ENCODE data around the gene NR2C2AP.
"Not testable (repeated sequence)": the region's sequence is repeated elsewhere in the genome, so short reads cannot be mapped to it uniquely, and the experiment has no call there.

The NR2C2AP gene

GRCh38 chr19:19226204-19226603 lies 23.0 kb upstream of the NR2C2AP start:
- H3K9me3 ChIP-seq (ENCODE audit: low read length): peaks cover 6% of the 10 kb centered on the region
- H2AFZ ChIP-seq (ENCODE audit: low read depth, low read length): no peak overlapping the region
- no peaks in the 10 kb centered on the region for H3K4me1 ChIP-seq (ENCODE audit: insufficient read depth, low read length)
- H3K36me3 ChIP-seq (ENCODE audit: insufficient read depth, low read length): peaks cover 77% of the 10 kb centered on the region
- no peak overlapping the region for H3K4me3 ChIP-seq (ENCODE audit: low read length)
- no peaks in the 10 kb centered on the region for H3K27me3 ChIP-seq (ENCODE audit: insufficient read depth, low read length)

- H3K4me3 ChIP-seq (ENCODE audit: low read length): no peak overlapping the region
- peaks cover 77% of the 10 kb centered on the region for H3K36me3 ChIP-seq (ENCODE audit: insufficient read depth, low read length)
- H2AFZ ChIP-seq (ENCODE audit: low read depth, low read length): no peak overlapping the region
- H3K9me3 ChIP-seq (ENCODE audit: low read length): peaks cover 6% of the 10 kb centered on the region
- no peaks in the 10 kb centered on the region for H3K4me1 ChIP-seq (ENCODE audit: insufficient read depth, low read length)
- no peaks in the 10 kb centered on the region for H3K27me3 ChIP-seq (ENCODE audit: insufficient read depth, low read length)
Observed at GRCh38 chr19:19224852-19225494, 21.8 kb upstream of the NR2C2AP start.

- no peak overlapping the region for H3K4me3 ChIP-seq (ENCODE audit: low read length)
- H3K27me3 ChIP-seq (ENCODE audit: insufficient read depth, low read length): no peaks in the 10 kb centered on the region
- peaks cover 72% of the 10 kb centered on the region for H3K36me3 ChIP-seq (ENCODE audit: insufficient read depth, low read length)
- no peaks in the 10 kb centered on the region for H3K4me1 ChIP-seq (ENCODE audit: insufficient read depth, low read length)
- no peak overlapping the region for H2AFZ ChIP-seq (ENCODE audit: low read depth, low read length)
- peaks cover 6% of the 10 kb centered on the region for H3K9me3 ChIP-seq (ENCODE audit: low read length)
Observed at GRCh38 chr19:19224150-19224851, 21.1 kb upstream of the NR2C2AP start.

GRCh38 chr19:19223636-19224035 lies 20.4 kb upstream of the NR2C2AP start:
- H3K36me3 ChIP-seq (ENCODE audit: insufficient read depth, low read length): peaks cover 73% of the 10 kb centered on the region
- no peak overlapping the region for H2AFZ ChIP-seq (ENCODE audit: low read depth, low read length)
- no peaks in the 10 kb centered on the region for H3K4me1 ChIP-seq (ENCODE audit: insufficient read depth, low read length)
- H3K4me3 ChIP-seq (ENCODE audit: low read length): no peak overlapping the region
- H3K27me3 ChIP-seq (ENCODE audit: insufficient read depth, low read length): no peaks in the 10 kb centered on the region
- peaks cover 6% of the 10 kb centered on the region for H3K9me3 ChIP-seq (ENCODE audit: low read length)

GRCh38 chr19:19223060-19223459 lies 19.8 kb upstream of the NR2C2AP start:
- H3K27me3 ChIP-seq (ENCODE audit: insufficient read depth, low read length): no peaks in the 10 kb centered on the region
- H3K9me3 ChIP-seq (ENCODE audit: low read length): peaks cover 6% of the 10 kb centered on the region
- no peak overlapping the region for H3K4me3 ChIP-seq (ENCODE audit: low read length)

GRCh38 chr19:19221000-19221399 lies 17.8 kb upstream of the NR2C2AP start:
- peaks cover 55% of the 10 kb centered on the region for H3K36me3 ChIP-seq (ENCODE audit: insufficient read depth, low read length)
- not testable (repeated sequence) for H3K9me3 ChIP-seq (ENCODE audit: low read length); H3K4me1 ChIP-seq (ENCODE audit: insufficient read depth, low read length); H3K27me3 ChIP-seq (ENCODE audit: insufficient read depth, low read length); H3K4me3 ChIP-seq (ENCODE audit: low read length); H2AFZ ChIP-seq (ENCODE audit: low read depth, low read length)

More at GRCh38 chr19:19223060-19223459, 19.8 kb upstream of the NR2C2AP start:
- H3K4me1 ChIP-seq (ENCODE audit: insufficient read depth, low read length): no peaks in the 10 kb centered on the region
- no peak overlapping the region for H2AFZ ChIP-seq (ENCODE audit: low read depth, low read length)
- H3K36me3 ChIP-seq (ENCODE audit: insufficient read depth, low read length): peaks cover 67% of the 10 kb centered on the region

- peaks cover 45% of the 10 kb centered on the region for H3K36me3 ChIP-seq (ENCODE audit: insufficient read depth, low read length)
- H3K9me3 ChIP-seq (ENCODE audit: low read length): peaks cover 3% of the 10 kb centered on the region
- H2AFZ ChIP-seq (ENCODE audit: low read depth, low read length): no peak overlapping the region
- H3K4me3 ChIP-seq (ENCODE audit: low read length): no peak overlapping the region
- no peaks in the 10 kb centered on the region for H3K27me3 ChIP-seq (ENCODE audit: insufficient read depth, low read length)
- peaks cover 10% of the 10 kb centered on the region for H3K4me1 ChIP-seq (ENCODE audit: insufficient read depth, low read length)
Observed at GRCh38 chr19:19218911-19219310, 15.7 kb upstream of the NR2C2AP start.

- H3K36me3 ChIP-seq (ENCODE audit: insufficient read depth, low read length): peaks cover 31% of the 10 kb centered on the region
- no peaks in the 10 kb centered on the region for H3K9me3 ChIP-seq (ENCODE audit: low read length)
- H3K4me1 ChIP-seq (ENCODE audit: insufficient read depth, low read length): peaks cover 27% of the 10 kb centered on the region
- no peak overlapping the region for H3K4me3 ChIP-seq (ENCODE audit: low read length)
- H3K27me3 ChIP-seq (ENCODE audit: insufficient read depth, low read length): no peaks in the 10 kb centered on the region
- H2AFZ ChIP-seq (ENCODE audit: low read depth, low read length): no peak overlapping the region
Observed at GRCh38 chr19:19217099-19217498, 13.9 kb upstream of the NR2C2AP start.

GRCh38 chr19:19215792-19216191 lies 12.6 kb upstream of the NR2C2AP start:
- H3K4me1 ChIP-seq (ENCODE audit: insufficient read depth, low read length): peaks cover 27% of the 10 kb centered on the region
- H3K4me3 ChIP-seq (ENCODE audit: low read length): no peak overlapping the region
- H3K36me3 ChIP-seq (ENCODE audit: insufficient read depth, low read length): peaks cover 20% of the 10 kb centered on the region
- H2AFZ ChIP-seq (ENCODE audit: low read depth, low read length): no peak overlapping the region
- H3K27me3 ChIP-seq (ENCODE audit: insufficient read depth, low read length): no peaks in the 10 kb centered on the region
- no peaks in the 10 kb centered on the region for H3K9me3 ChIP-seq (ENCODE audit: low read length)

- Histone ChIP-seq H2AFZ (ENCODE audit: low read depth, low read length) (no peak overlapping the region), H3K27me3 (ENCODE audit: insufficient read depth, low read length) (no peaks in the 10 kb centered on the region), H3K36me3 (ENCODE audit: insufficient read depth, low read length) (peaks cover 20% of the 10 kb centered on the region), H3K4me1 (ENCODE audit: insufficient read depth, low read length) (peaks cover 27% of the 10 kb centered on the region), H3K4me3 (ENCODE audit: low read length) (no peak overlapping the region), H3K9me3 (ENCODE audit: low read length) (no peaks in the 10 kb centered on the region)
Observed at GRCh38 chr19:19214892-19215291, 11.7 kb upstream of the NR2C2AP start.

GRCh38 chr19:19214159-19214490 lies 10.9 kb upstream of the NR2C2AP start:
- H3K4me1 ChIP-seq (ENCODE audit: insufficient read depth, low read length): peaks cover 27% of the 10 kb centered on the region
- H3K36me3 ChIP-seq (ENCODE audit: insufficient read depth, low read length): peaks cover 17% of the 10 kb centered on the region
- H3K27me3 ChIP-seq (ENCODE audit: insufficient read depth, low read length): no peaks in the 10 kb centered on the region
- H3K9me3 ChIP-seq (ENCODE audit: low read length): no peaks in the 10 kb centered on the region
- no peak overlapping the region for H2AFZ ChIP-seq (ENCODE audit: low read depth, low read length)
- H3K4me3 ChIP-seq (ENCODE audit: low read length): peak overlapping the region; percentile 74

GRCh38 chr19:19213426-19214158 lies 10.4 kb upstream of the NR2C2AP start:
- Histone ChIP-seq H2AFZ (ENCODE audit: low read depth, low read length) (no peak overlapping the region), H3K27me3 (ENCODE audit: insufficient read depth, low read length) (no peaks in the 10 kb centered on the region), H3K4me3 (ENCODE audit: low read length) (peak overlapping the region; percentile 74), H3K9me3 (ENCODE audit: low read length) (no peaks in the 10 kb centered on the region), H3K36me3 (ENCODE audit: insufficient read depth, low read length) (peaks cover 16% of the 10 kb centered on the region), H3K4me1 (ENCODE audit: insufficient read depth, low read length) (peaks cover 27% of the 10 kb centered on the region)

- Histone ChIP-seq H2AFZ (ENCODE audit: low read depth, low read length) (no peak overlapping the region), H3K9me3 (ENCODE audit: low read length) (no peaks in the 10 kb centered on the region), H3K4me1 (ENCODE audit: insufficient read depth, low read length) (peaks cover 27% of the 10 kb centered on the region), H3K4me3 (ENCODE audit: low read length) (peak overlapping the region; percentile 74), H3K27me3 (ENCODE audit: insufficient read depth, low read length) (no peaks in the 10 kb centered on the region), H3K36me3 (ENCODE audit: insufficient read depth, low read length) (peaks cover 16% of the 10 kb centered on the region)
Observed at GRCh38 chr19:19212916-19213315, 9.7 kb upstream of the NR2C2AP start.

Data from neuron (in vitro differentiated cells).